HL-60 (cell line): Measurements from ENCODE around the gene VWA3B.

Experiments
- DNase-seq, 2 experiments: peaks; one replicate each; pipeline ENCODE4 v3.0.0-alpha.2; 2010 to 2020; ENCODE audit warnings: low read depth in 1 of 2, low spot score in 1 of 2
- H3K27ac ChIP-seq: fragments of 250-450 bp; sonication (Bioruptor Pico); replicated peaks from 2 replicates; pipeline ENCODE4 v1.5.1; 2020; ENCODE audit warnings: mild to moderate bottlenecking, moderate library complexity
- H3K27me3 ChIP-seq: fragments of 250-450 bp; sonication (Bioruptor Pico); 2 replicates; pipeline ENCODE4 v1.5.1; 2021; ENCODE audit warnings: mild to moderate bottlenecking, moderate library complexity; ENCODE audit not compliant: insufficient read depth, poor library complexity, severe bottlenecking
- H3K4me3 ChIP-seq: replicated peaks from 2 replicates; pipeline ENCODE4 v1.5.1; 2011; ENCODE audit warnings: mild to moderate bottlenecking, control low read depth, low read length; ENCODE audit not compliant: insufficient read depth
- CTCF ChIP-seq: IDR thresholded peaks from one replicate; pipeline ENCODE4 v1.5.1; 2011; ENCODE audit warnings: low read length, control low read depth, inconsistent platforms; ENCODE audit not compliant: insufficient read depth
- GABPA ChIP-seq: IDR thresholded peaks from 2 replicates; pipeline ENCODE4 v1.6.1; 2012; ENCODE audit warnings: low read depth
- POLR2AphosphoS5 ChIP-seq: IDR thresholded peaks from 2 replicates; pipeline ENCODE4 v1.6.1; 2012; ENCODE audit warnings: low read depth
- REST ChIP-seq: IDR thresholded peaks from 2 replicates; pipeline ENCODE4 v1.6.1; 2012; ENCODE audit warnings: low read depth; ENCODE audit not compliant: insufficient replicate concordance
- SPI1 ChIP-seq: IDR thresholded peaks from 2 replicates; pipeline ENCODE4 v1.6.1; 2012; ENCODE audit warnings: low read depth, mild to moderate bottlenecking, borderline replicate concordance

Gene VWA3B

GRCh38 chr2:98348066-98348561 is 261.1 kb downstream of the VWA3B start:
- no peak overlapping the region for H3K27ac ChIP-seq
- H3K27me3 ChIP-seq, result peaks cover 50% of the 10 kb centered on the region
- no peak for DNase-seq
- no peak for TF ChIP-seq POLR2AphosphoS5
- no peak for TF ChIP-seq CTCF
- TF ChIP-seq REST, result no peak
- TF ChIP-seq SPI1, result peak; percentile 29; the same call in 1 of the 2 replicates
- no peak for TF ChIP-seq GABPA
- no peak overlapping the region for H3K4me3 ChIP-seq

GRCh38 chr2:98350411-98350810 is 263.4 kb downstream of the VWA3B start:
- no peak for TF ChIP-seq CTCF
- no peak for TF ChIP-seq POLR2AphosphoS5
- TF ChIP-seq GABPA, result no peak
- TF ChIP-seq REST, result no peak
- no peak for TF ChIP-seq SPI1
- no peak for DNase-seq
- H3K27me3 ChIP-seq, result peaks cover 41% of the 10 kb centered on the region

DNA sequence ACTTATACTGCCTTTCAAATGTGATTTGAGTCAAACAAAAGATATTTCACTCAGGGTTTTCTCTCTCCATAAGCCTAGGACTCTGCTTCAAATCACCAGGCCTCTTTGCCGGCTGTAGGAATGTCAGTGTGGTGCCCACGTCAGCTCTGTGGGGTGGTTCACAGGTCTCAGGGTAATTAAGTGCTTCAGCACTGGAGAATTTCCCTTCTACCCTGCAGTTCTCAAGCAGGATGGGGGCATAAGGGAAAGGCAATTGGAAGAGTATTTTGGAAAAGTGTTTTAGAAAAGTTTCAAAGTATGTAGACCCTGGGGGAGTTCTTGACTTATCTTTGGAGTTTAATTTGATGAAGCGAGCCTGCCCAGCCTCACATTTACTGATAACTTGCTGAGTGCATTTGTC is 268.9 kb downstream of the VWA3B start:
- DNase-seq, result no peak
- no peak overlapping the region for H3K27ac ChIP-seq
- TF ChIP-seq POLR2AphosphoS5, result no peak
- no peak for TF ChIP-seq REST
- no peak for TF ChIP-seq SPI1
- no peak for TF ChIP-seq CTCF
- TF ChIP-seq GABPA, result no peak
- H3K27me3 ChIP-seq, result no peaks in the 10 kb centered on the region
- H3K4me3 ChIP-seq, result no peak overlapping the region

More at GRCh38 chr2:98350411-98350810, 263.4 kb downstream of the VWA3B start:
- no peak overlapping the region for H3K4me3 ChIP-seq
- H3K27ac ChIP-seq, result no peak overlapping the region
